Glutamatergic neuron (in vitro differentiated cells): ENCODE results near the gene CCBE1. TPM values are rescaled to one million over a fixed set of nuclear protein-coding genes. Genes with fewer than 3 reads are reported as not detected.

Experiments used
- DNase-seq: peaks from one replicate; pipeline ENCODE4 v3.0.0; 2022
- H3K27ac Mint-ChIP-seq: one replicate; pipeline ENCODE4 v1.8.0; 2020; ENCODE audit warnings: mild to moderate bottlenecking, mixed read lengths, inconsistent platforms; ENCODE audit not compliant: unreplicated experiment
- H3K27me3 Mint-ChIP-seq: one replicate; pipeline ENCODE4 v1.8.0; 2020; ENCODE audit warnings: mild to moderate bottlenecking, moderate library complexity, mixed read lengths, inconsistent platforms; ENCODE audit not compliant: unreplicated experiment
- H3K36me3 Mint-ChIP-seq: one replicate; pipeline ENCODE4 v1.8.0; 2020; ENCODE audit warnings: mild to moderate bottlenecking, mixed read lengths, inconsistent platforms; ENCODE audit not compliant: unreplicated experiment
- H3K4me1 Mint-ChIP-seq: one replicate; pipeline ENCODE4 v1.8.0; 2020; ENCODE audit warnings: mild to moderate bottlenecking, low read depth, mixed read lengths, inconsistent platforms; ENCODE audit not compliant: unreplicated experiment
- H3K4me3 Mint-ChIP-seq: one replicate; pipeline ENCODE4 v1.8.0; 2020; ENCODE audit warnings: mild to moderate bottlenecking, mixed read lengths, inconsistent platforms; ENCODE audit not compliant: unreplicated experiment
- H3K9me3 Mint-ChIP-seq: one replicate; pipeline ENCODE4 v1.8.0; 2020; ENCODE audit warnings: mild to moderate bottlenecking, moderate library complexity, mixed read lengths, inconsistent platforms; ENCODE audit not compliant: unreplicated experiment
- CTCF ChIP-seq: fragments of 200-600 bp; sonication (generic); IDR thresholded peaks from one replicate; pipeline ENCODE4 v1.5.0; 2021; ENCODE audit not compliant: partially characterized antibody, unreplicated experiment
- total RNA-seq: library from RNA; stranded (reverse); fragmentation: NEBNext Ultra II Directional; extraction: Animal tissue kit (Norgen Biotek cat#: 25700); gene quantifications from one replicate; pipeline ENCODE4 v1.2.1, GENCODE V29; 2021; ENCODE audit not compliant: unreplicated experiment

CCBE1 gene
- total RNA-seq, 1 donor from 2014 or later = 0.81 TPM

GRCh38 chr18:59515147-59515546, 182.1 kb downstream of the CCBE1 start:
- peaks cover 5% of the 10 kb centered on the region for H3K36me3 Mint-ChIP-seq
- H3K4me3 Mint-ChIP-seq = no peak overlapping the region
- no peaks in the 10 kb centered on the region for H3K9me3 Mint-ChIP-seq
- no peak overlapping the region for H3K27ac Mint-ChIP-seq
- DNase-seq = no peak
- H3K27me3 Mint-ChIP-seq = no peaks in the 10 kb centered on the region
- peaks cover 2% of the 10 kb centered on the region for H3K4me1 Mint-ChIP-seq
- TF ChIP-seq CTCF = no peak

GRCh38 chr18:59514203-59514602, 183.0 kb downstream of the CCBE1 start:
- no peak for DNase-seq
- Mint-ChIP-seq H3K27ac (no peak overlapping the region), H3K4me1 (peaks cover 2% of the 10 kb centered on the region), H3K4me3 (no peak overlapping the region), H3K9me3 (no peaks in the 10 kb centered on the region), H3K27me3 (no peaks in the 10 kb centered on the region), H3K36me3 (no peaks in the 10 kb centered on the region)
- TF ChIP-seq CTCF = no peak

DNA sequence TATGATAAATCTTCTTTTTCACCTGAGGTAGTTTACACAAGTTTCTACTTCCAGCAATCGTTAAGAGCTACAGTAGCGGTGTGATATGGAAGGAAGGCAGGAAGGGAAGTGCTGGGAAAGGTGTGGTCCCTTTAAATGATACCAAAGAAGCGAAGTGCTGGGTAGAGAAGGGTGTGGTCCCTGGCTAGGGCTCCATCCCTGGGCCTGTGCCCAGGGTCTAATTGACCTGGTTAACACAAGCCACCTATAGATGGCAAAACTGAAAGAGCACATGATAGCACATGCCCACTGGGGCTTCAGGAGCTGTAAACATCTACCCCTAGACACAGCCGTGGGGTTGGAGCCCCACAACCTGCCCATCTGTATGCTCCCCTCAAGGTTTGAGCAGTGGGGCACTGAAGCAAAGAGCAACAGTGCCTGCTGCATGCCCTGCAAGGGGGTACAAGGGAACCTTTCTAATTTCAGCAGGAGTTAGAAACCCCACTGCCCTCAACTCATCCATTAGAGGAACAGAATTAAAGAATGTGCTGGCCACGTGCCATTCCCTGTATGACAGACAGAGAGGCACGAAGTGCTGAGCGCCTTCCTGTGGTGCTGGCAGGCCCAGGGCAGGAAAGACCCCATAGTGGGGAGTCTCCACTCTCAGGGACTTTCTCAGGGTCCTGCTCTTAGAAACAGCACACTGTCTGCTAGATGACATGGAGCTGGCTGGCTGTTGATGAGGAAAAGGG, 185.0 kb downstream of the CCBE1 start:
- H3K27ac Mint-ChIP-seq = no peak overlapping the region
- no peaks in the 10 kb centered on the region for H3K9me3 Mint-ChIP-seq
- H3K36me3 Mint-ChIP-seq = no peaks in the 10 kb centered on the region
- no peak for DNase-seq
- H3K4me1 Mint-ChIP-seq = peaks cover 2% of the 10 kb centered on the region
- no peak overlapping the region for H3K4me3 Mint-ChIP-seq
- TF ChIP-seq CTCF = no peak
- H3K27me3 Mint-ChIP-seq = no peaks in the 10 kb centered on the region

- Mint-ChIP-seq H3K9me3 (peaks cover 3% of the 10 kb centered on the region), H3K27me3 (no peaks in the 10 kb centered on the region), H3K36me3 (no peaks in the 10 kb centered on the region), H3K27ac (no peak overlapping the region), H3K4me1 (peaks cover 2% of the 10 kb centered on the region), H3K4me3 (no peak overlapping the region)
- no peak for TF ChIP-seq CTCF
- DNase-seq = no peak
Measured at GRCh38 chr18:59509481-59510442, 187.5 kb downstream of the CCBE1 start.
